HCT116 (cell line): ENCODE results near the gene PEX11A.

Experiments used
- CEBPB ChIP-seq: IDR thresholded peaks from 2 replicates; pipeline ENCODE4 v1.6.1; 2012; ENCODE audit warnings: low read depth
- CTCF ChIP-seq, 3 experiments: fragments of 200-600 bp in 1 of 3; sonication (generic) in 1 of 3; IDR thresholded peaks in 2 of 3; conservative IDR thresholded peaks in 1 of 3; 2 replicates each; pipeline ENCODE4 v1.5.1; 2012 to 2017; ENCODE audit warnings: low read depth in 2 of 3, low read length in 2 of 3, antibody characterized with exemption in 1 of 3, borderline replicate concordance in 1 of 3, control low read depth in 1 of 3, mild to moderate bottlenecking in 1 of 3, mixed read lengths in 1 of 3, mixed run types in 1 of 3, moderate library complexity in 1 of 3; ENCODE audit not compliant: insufficient read depth in 1 of 3
- EZH2 ChIP-seq: fragments of 200-600 bp; sonication (generic); IDR thresholded peaks from 2 replicates; pipeline ENCODE4 v1.6.1; 2017; ENCODE audit warnings: antibody characterized with exemption, mixed run types
- POLR2A ChIP-seq: IDR thresholded peaks from 2 replicates; pipeline ENCODE4 v1.7.0; 2011; ENCODE audit warnings: borderline replicate concordance; ENCODE audit not compliant: insufficient read depth, insufficient read length; ENCODE audit errors: extremely low read depth
- POLR2AphosphoS5 ChIP-seq: IDR thresholded peaks from 2 replicates; pipeline ENCODE4 v1.6.1; 2011; ENCODE audit warnings: mild to moderate bottlenecking, low read depth, low read length, moderate library complexity
- SP1 ChIP-seq: IDR thresholded peaks from 2 replicates; pipeline ENCODE4 v1.6.1; 2012; ENCODE audit warnings: low read depth

GRCh38 chr15:89724621-89725020 lies 34.1 kb upstream of the PEX11A start:
- TF ChIP-seq CTCF (IDR thresholded peaks at IDR 0.05 in 2 of 3, conservative IDR thresholded peaks at IDR 0.05 in 1 of 3; ENCODE audit: borderline replicate concordance in 1 of 3, insufficient read depth in 1 of 3, low read depth in 2 of 3, low read length in 2 of 3) (no peak), POLR2AphosphoS5 (no peak), EZH2 (no peak), SP1 (no peak), POLR2A (no peak), CEBPB (no peak)
